ENCODE data around the gene MSH2.

DNA sequence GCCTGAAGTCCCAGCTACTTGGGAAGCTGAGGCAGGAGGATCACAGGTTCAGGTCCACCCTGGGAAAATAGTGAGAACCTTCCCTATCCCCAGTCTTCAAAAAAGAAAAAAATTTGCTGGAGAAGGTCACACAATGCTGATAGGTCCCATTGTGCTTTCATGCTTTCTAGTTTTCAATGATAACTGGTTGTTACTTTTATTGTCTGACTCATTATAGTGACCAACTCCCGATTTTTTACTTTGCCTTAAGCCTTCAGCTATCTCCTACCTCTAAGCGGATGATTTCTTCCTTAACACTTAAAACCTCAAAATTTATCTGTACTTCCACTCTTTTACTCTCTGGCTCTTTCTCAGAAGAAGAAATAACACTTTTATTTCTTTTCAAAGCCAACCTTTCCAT, 17.3 kb downstream of the MSH2 start:
- TF ChIP-seq, protein P1, sequence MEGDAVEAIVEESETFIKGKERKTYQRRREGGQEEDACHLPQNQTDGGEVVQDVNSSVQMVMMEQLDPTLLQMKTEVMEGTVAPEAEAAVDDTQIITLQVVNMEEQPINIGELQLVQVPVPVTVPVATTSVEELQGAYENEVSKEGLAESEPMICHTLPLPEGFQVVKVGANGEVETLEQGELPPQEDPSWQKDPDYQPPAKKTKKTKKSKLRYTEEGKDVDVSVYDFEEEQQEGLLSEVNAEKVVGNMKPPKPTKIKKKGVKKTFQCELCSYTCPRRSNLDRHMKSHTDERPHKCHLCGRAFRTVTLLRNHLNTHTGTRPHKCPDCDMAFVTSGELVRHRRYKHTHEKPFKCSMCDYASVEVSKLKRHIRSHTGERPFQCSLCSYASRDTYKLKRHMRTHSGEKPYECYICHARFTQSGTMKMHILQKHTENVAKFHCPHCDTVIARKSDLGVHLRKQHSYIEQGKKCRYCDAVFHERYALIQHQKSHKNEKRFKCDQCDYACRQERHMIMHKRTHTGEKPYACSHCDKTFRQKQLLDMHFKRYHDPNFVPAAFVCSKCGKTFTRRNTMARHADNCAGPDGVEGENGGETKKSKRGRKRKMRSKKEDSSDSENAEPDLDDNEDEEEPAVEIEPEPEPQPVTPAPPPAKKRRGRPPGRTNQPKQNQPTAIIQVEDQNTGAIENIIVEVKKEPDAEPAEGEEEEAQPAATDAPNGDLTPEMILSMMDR (IDR thresholded peaks at IDR 0.05 in 8 of 11, conservative IDR thresholded peaks at IDR 0.05 in 3 of 11), result no peak
- no peak for TF ChIP-seq POLR2A (IDR thresholded peaks at IDR 0.05)

All from spleen (tissue), 7 donors.